ENCODE results near the gene ARPIN.

The ARPIN gene

GRCh38 chr15:89905846-89906378 lies 6.8 kb downstream of the ARPIN start:
- no peak for TF ChIP-seq TCF12 (IDR thresholded peaks at IDR 0.05; ENCODE audit: low read depth)
- TF ChIP-seq TAF1 (IDR thresholded peaks at IDR 0.05; ENCODE audit: low read depth), result no peak
- no peak for TF ChIP-seq YY1 (IDR thresholded peaks at IDR 0.05; ENCODE audit: low read depth)
- no peak for TF ChIP-seq ZBTB7A (IDR thresholded peaks at IDR 0.05; ENCODE audit: low read depth)
- no peak for TF ChIP-seq EP300 (IDR thresholded peaks at IDR 0.05; ENCODE audit: borderline replicate concordance)
- no peak for TF ChIP-seq MAX (IDR thresholded peaks at IDR 0.05)

GRCh38 chr15:89904519-89904918 lies 8.2 kb downstream of the ARPIN start:
- TF ChIP-seq MAX (IDR thresholded peaks at IDR 0.05) (no peak), NFIC (IDR thresholded peaks at IDR 0.05) (no peak), TAF1 (IDR thresholded peaks at IDR 0.05; ENCODE audit: low read depth) (no peak), EP300 (IDR thresholded peaks at IDR 0.05; ENCODE audit: borderline replicate concordance) (no peak), TCF12 (IDR thresholded peaks at IDR 0.05; ENCODE audit: low read depth) (no peak), CEBPB (IDR thresholded peaks at IDR 0.05) (no peak), RAD21 (IDR thresholded peaks at IDR 0.05; ENCODE audit: low read depth) (no peak), REST (IDR thresholded peaks at IDR 0.05; ENCODE audit: low read depth) (no peak), TEAD4 (IDR thresholded peaks at IDR 0.05) (no peak), CREB1 (IDR thresholded peaks at IDR 0.05; ENCODE audit: low read depth) (no peak), YY1 (IDR thresholded peaks at IDR 0.05; ENCODE audit: low read depth) (no peak)
- TF ChIP-seq, protein P1, sequence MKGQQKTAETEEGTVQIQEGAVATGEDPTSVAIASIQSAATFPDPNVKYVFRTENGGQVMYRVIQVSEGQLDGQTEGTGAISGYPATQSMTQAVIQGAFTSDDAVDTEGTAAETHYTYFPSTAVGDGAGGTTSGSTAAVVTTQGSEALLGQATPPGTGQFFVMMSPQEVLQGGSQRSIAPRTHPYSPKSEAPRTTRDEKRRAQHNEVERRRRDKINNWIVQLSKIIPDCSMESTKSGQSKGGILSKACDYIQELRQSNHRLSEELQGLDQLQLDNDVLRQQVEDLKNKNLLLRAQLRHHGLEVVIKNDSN (IDR thresholded peaks at IDR 0.05), result no peak

DNA sequence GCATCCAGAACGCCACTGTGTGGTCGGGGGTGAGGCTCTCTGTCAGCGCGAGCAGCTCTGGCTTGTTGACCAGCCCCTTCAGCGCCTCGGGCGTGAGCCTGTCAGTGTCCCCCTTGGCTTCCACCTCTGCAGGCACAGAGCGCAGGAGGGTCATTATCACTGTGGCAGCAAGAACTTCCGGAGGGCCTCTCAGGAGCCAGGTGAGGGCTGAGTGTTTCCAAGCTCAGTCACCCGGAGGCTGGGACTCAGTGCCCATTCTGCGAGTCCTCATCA lies 9.0 kb downstream of the ARPIN start:
- TF ChIP-seq EP300 (IDR thresholded peaks at IDR 0.05; ENCODE audit: borderline replicate concordance) (no peak), NFIC (IDR thresholded peaks at IDR 0.05) (no peak), CREB1 (IDR thresholded peaks at IDR 0.05; ENCODE audit: low read depth) (no peak), RAD21 (IDR thresholded peaks at IDR 0.05; ENCODE audit: low read depth) (no peak), TCF12 (IDR thresholded peaks at IDR 0.05; ENCODE audit: low read depth) (no peak), ZBTB7A (IDR thresholded peaks at IDR 0.05; ENCODE audit: low read depth) (no peak), REST (IDR thresholded peaks at IDR 0.05; ENCODE audit: low read depth) (no peak), TEAD4 (IDR thresholded peaks at IDR 0.05) (no peak), MAX (IDR thresholded peaks at IDR 0.05) (no peak), CEBPB (IDR thresholded peaks at IDR 0.05) (no peak), TAF1 (IDR thresholded peaks at IDR 0.05; ENCODE audit: low read depth) (no peak), EGR1 (IDR thresholded peaks at IDR 0.05) (no peak), FOXM1 (IDR thresholded peaks at IDR 0.05; ENCODE audit: borderline replicate concordance, low read depth) (no peak), YY1 (IDR thresholded peaks at IDR 0.05; ENCODE audit: low read depth) (no peak)
- TF ChIP-seq, protein P1 (IDR thresholded peaks at IDR 0.05), result no peak

DNA sequence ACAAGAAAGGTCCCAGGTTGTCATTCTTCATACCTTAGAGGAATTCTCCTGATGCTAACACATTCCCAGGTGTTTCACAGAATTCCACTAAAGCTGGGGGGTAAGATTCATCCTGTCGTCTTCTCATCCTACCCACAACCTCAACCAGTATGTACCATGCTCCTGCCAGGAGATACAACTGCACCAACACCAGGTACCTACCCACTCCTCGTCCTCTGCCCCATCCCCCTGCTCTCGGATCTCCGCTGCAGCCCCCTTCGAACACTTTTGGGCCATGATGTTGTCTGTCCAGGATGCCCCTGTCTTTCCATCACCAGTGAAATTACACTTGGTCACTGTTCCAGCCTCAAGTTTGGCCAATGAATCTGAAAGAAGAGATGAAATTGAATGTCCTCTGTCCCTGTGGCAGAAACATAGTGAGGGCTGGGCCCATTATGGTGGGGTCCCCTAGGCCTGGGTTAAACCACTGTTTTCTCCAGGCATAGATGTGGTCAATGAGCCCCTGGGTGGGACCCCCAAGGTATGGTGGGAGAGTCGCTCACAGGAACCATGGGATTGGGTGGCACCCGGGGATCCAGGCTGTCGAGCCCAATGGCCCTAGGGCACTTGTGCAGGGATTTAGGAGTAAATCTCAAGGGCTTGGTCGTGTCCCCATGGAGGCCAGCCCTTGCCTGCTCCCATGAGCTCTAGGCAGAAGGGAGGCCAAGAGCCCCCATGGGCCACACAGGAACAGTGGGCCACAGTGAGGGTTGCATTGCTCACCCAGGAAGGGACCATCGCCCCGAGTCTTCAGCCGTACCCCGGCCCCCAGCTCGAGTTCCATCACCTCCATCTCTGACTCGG lies 9.5 kb downstream of the ARPIN start:
- no peak for TF ChIP-seq RAD21 (IDR thresholded peaks at IDR 0.05; ENCODE audit: low read depth)

DNA sequence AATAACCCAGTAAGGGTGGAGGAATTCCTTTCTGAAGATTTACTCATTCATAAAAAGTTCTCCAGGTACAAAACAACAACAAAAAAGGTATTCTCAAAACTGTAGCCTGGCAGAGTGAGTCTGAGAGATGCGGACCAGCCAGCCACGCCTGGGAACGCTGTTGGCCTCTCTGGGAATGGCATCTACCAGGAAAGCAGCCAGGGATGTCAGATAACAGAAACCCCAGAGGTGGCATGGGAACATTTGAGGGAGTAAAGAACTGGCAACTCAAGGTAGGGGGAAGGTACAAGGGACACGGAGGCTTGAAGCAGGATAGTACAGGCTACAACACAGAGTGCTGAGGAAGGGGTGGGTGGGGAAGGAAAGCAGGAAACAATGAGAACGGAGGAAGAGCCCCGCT lies 11.9 kb downstream of the ARPIN start:
- TF ChIP-seq TEAD4 (IDR thresholded peaks at IDR 0.05) (no peak), NFIC (IDR thresholded peaks at IDR 0.05) (no peak), EP300 (IDR thresholded peaks at IDR 0.05; ENCODE audit: borderline replicate concordance) (no peak), CEBPB (IDR thresholded peaks at IDR 0.05) (no peak), YY1 (IDR thresholded peaks at IDR 0.05; ENCODE audit: low read depth) (no peak)

- TF ChIP-seq TCF12 (IDR thresholded peaks at IDR 0.05; ENCODE audit: low read depth) (no peak), EP300 (IDR thresholded peaks at IDR 0.05; ENCODE audit: borderline replicate concordance) (no peak)
- TF ChIP-seq, protein P1 (IDR thresholded peaks at IDR 0.05), result no peak
These were observed 12.7 kb downstream of the ARPIN start for GRCh38 chr15:89899951-89900567.
